T-cell (primary cell): ENCODE results near the gene HAGHL. TPM values are rescaled to one million over a fixed set of nuclear protein-coding genes. Genes with fewer than 3 reads are reported as not detected.
"Not testable (repeated sequence)": the region's sequence is repeated elsewhere in the genome, so short reads cannot be mapped to it uniquely, and the experiment has no call there.

Experiments
- ATAC-seq, 4 experiments: fragments of 200-7000 bp in 3 of 4; fragments of 150-1000 bp in 1 of 4; cut with Tn5 transposase; replicated peaks in 1 of 4; 1 replicate in 3 of 4; 2 replicates in 1 of 4; pipeline ENCODE4 v1.10.0; 2021; ENCODE audit warnings: moderate library complexity in 3 of 4, mild to moderate bottlenecking in 2 of 4, moderate number of reproducible peaks in 1 of 4
- CTCF ChIA-PET, 2 donors: fragments of 300-600 bp; sonication (Branson Sonifier 250); formaldehyde crosslinking; loops; one replicate each; lab custom pipeline; 2022; ENCODE audit warnings: antibody characterized with exemption in 2 of 2; lab: Charles Lee
- POLR2A ChIA-PET, 2 donors: fragments of 300-600 bp; sonication (Branson Sonifier 250); formaldehyde crosslinking; loops; one replicate each; lab custom pipeline; 2022; ENCODE audit warnings: antibody characterized with exemption in 2 of 2; lab: Charles Lee
- DNase-seq, 35 experiments: peaks; one replicate each; pipeline versions ENCODE4 v3.0.0 to v3.0.0-alpha.2; 2013 to 2023
- H3K27ac ChIP-seq: one replicate; pipeline ENCODE4 v1.5.1; 2013; ENCODE audit warnings: low read length
- H3K27me3 ChIP-seq, 2 experiments: replicated peaks in 1 of 2; 1 replicate in 1 of 2; 2 replicates in 1 of 2; pipeline versions ENCODE4 v1.6.1 to v1.7.0; 2013; ENCODE audit warnings: low read length in 1 of 2, mixed read lengths in 1 of 2; ENCODE audit not compliant: control insufficient read depth in 2 of 2, insufficient read depth in 2 of 2; ENCODE audit errors: extremely low read depth in 1 of 2
- H3K36me3 ChIP-seq, 2 donors: 1 replicate in 1 of 2; 2 replicates in 1 of 2; pipeline versions ENCODE4 v1.6.1 to v1.7.0; 2013; ENCODE audit warnings: low read length in 1 of 2; ENCODE audit not compliant: control insufficient read depth in 2 of 2, insufficient read depth in 1 of 2; ENCODE audit errors: extremely low read depth in 1 of 2
- H3K4me1 ChIP-seq, 2 experiments: 1 replicate in 1 of 2; 2 replicates in 1 of 2; pipeline versions ENCODE4 v1.6.1 to v1.7.0; 2013; ENCODE audit warnings: low read length in 2 of 2, mixed read lengths in 1 of 2; ENCODE audit not compliant: insufficient read depth in 2 of 2, control insufficient read depth in 1 of 2; ENCODE audit errors: extremely low read depth in 1 of 2
- H3K4me3 ChIP-seq, 2 donors: 1 replicate in 1 of 2; 2 replicates in 1 of 2; pipeline versions ENCODE4 v1.5.1 to v1.7.0; 2013; ENCODE audit warnings: mild to moderate bottlenecking in 2 of 2, low read length in 1 of 2, moderate library complexity in 1 of 2; ENCODE audit not compliant: control insufficient read depth in 1 of 2; ENCODE audit errors: extremely low read depth in 1 of 2
- H3K9me3 ChIP-seq: 2 replicates; pipeline ENCODE4 v1.7.0; 2013
- H3K27ac Mint-ChIP-seq, 2 donors: one replicate each; pipeline ENCODE4 v1.8.0; 2020 to 2021; ENCODE audit warnings: mild to moderate bottlenecking in 2 of 2, mixed read lengths in 2 of 2
- H3K27me3 Mint-ChIP-seq, 2 donors: one replicate each; pipeline ENCODE4 v1.8.0; 2021 to 2022; ENCODE audit warnings: mixed read lengths in 2 of 2
- H3K36me3 Mint-ChIP-seq: one replicate; pipeline ENCODE4 v1.8.0; 2021; ENCODE audit warnings: mixed read lengths
- H3K4me1 Mint-ChIP-seq, 3 donors: one replicate each; pipeline ENCODE4 v1.8.0; 2020 to 2022; ENCODE audit warnings: mixed read lengths in 3 of 3, mild to moderate bottlenecking in 1 of 3
- H3K4me3 Mint-ChIP-seq, 3 donors: one replicate each; pipeline ENCODE4 v1.8.0; 2020 to 2022; ENCODE audit warnings: mild to moderate bottlenecking in 3 of 3, mixed read lengths in 3 of 3, moderate library complexity in 3 of 3
- H3K9me3 Mint-ChIP-seq, 3 donors: one replicate each; pipeline ENCODE4 v1.8.0; 2020 to 2022; ENCODE audit warnings: mixed read lengths in 3 of 3
- WGBS: methylation state at CpG from one replicate; pipeline ENCODE4 v1.1.5; 2013; ENCODE audit warnings: missing lambda C conversion rate; ENCODE audit not compliant: insufficient coverage; 5-methylcytosine and 5-hydroxymethylcytosine counted together
- total RNA-seq, 35 experiments: library from RNA in 6 of 35; stranded (reverse) in 6 of 35; fragments of 120-200 nt in 1 of 35; gene quantifications; one replicate each; pipeline versions ENCODE4 v1.2.1 to v1.2.4 and lab custom pipeline; 2013 to 2026

Gene HAGHL
- total RNA-seq, 5 donors from 2014 or later (not counting 1 experiment from before 2014, with no cell fraction given): 9.9 to 50.1 (median 31.6) TPM

- no peaks in the 10 kb centered on the region for H3K27me3 ChIP-seq
- no peak for ATAC-seq
- Mint-ChIP-seq H3K9me3 (no peaks in the 10 kb centered on the region), H3K36me3 (peaks cover 1% of the 10 kb centered on the region), H3K27ac (no peak overlapping the region), H3K4me3 (no peak overlapping the region), H3K27me3 (no peaks in the 10 kb centered on the region), H3K4me1 (peaks cover 14 to 45% (median 39%) of the 10 kb centered on the region in 3 donors)
- no peaks in the 10 kb centered on the region for H3K9me3 ChIP-seq
- peaks cover 8 to 61% of the 10 kb centered on the region in 2 experiments for H3K4me1 ChIP-seq
- ChIA-PET POLR2A (no interaction called here), CTCF (no interaction called here)
- no peak overlapping the region for H3K27ac ChIP-seq
- no peak overlapping the region for H3K4me3 ChIP-seq
- 90% methylated on average over 18 of the region's 19 CpGs for WGBS
- DNase-seq: no peak
- H3K36me3 ChIP-seq: peaks cover 3 to 17% of the 10 kb centered on the region in 2 donors
Observed at GRCh38 chr16:687499-687898, 39.4 kb upstream of the HAGHL start.

- WGBS: 87% methylated on average over 26 of the region's 26 CpGs
Observed at GRCh38 chr16:689175-689897, 37.6 kb upstream of the HAGHL start.

GRCh38 chr16:691242-691641 lies 35.7 kb upstream of the HAGHL start:
- H3K27me3 Mint-ChIP-seq, H3K9me3 Mint-ChIP-seq, H3K36me3 Mint-ChIP-seq, H3K36me3 ChIP-seq, DNase-seq, CTCF ChIA-PET, H3K27ac ChIP-seq, ATAC-seq, H3K4me3 ChIP-seq, POLR2A ChIA-PET, H3K9me3 ChIP-seq: not testable (repeated sequence)
- peak overlapping the region; percentile 86 to 92 (median 87) for H3K4me3 Mint-ChIP-seq
- peaks cover 18 to 40% (median 37%) of the 10 kb centered on the region in 3 donors for H3K4me1 Mint-ChIP-seq
- 87% methylated on average over 12 of the region's 16 CpGs for WGBS
- peak overlapping the region; percentile 59 to 68 for H3K27ac Mint-ChIP-seq
- H3K27me3 ChIP-seq: peaks cover 0 to 23% of the 10 kb centered on the region in 2 experiments
- H3K4me1 ChIP-seq: peaks cover 16 to 55% of the 10 kb centered on the region in 2 experiments

More at GRCh38 chr16:689175-689897, 37.6 kb upstream of the HAGHL start:
- Mint-ChIP-seq H3K9me3 (no peaks in the 10 kb centered on the region), H3K4me3 (peak overlapping the region; percentile 86 to 92 (median 87)), H3K36me3 (no peaks in the 10 kb centered on the region), H3K27ac (peak overlapping the region; percentile 84 to 91), H3K27me3 (no peaks in the 10 kb centered on the region), H3K4me1 (peaks cover 12 to 36% (median 36%) of the 10 kb centered on the region in 3 donors)
- Histone ChIP-seq H3K9me3 (no peaks in the 10 kb centered on the region), H3K27me3 (peaks cover 0 to 6% of the 10 kb centered on the region in 2 experiments), H3K36me3 (peaks cover 3 to 8% of the 10 kb centered on the region in 2 donors), H3K27ac (peak overlapping the region; percentile 57), H3K4me1 (peaks cover 8 to 54% of the 10 kb centered on the region in 2 experiments), H3K4me3 (peak overlapping the region; percentile 76 to 89)
- ChIA-PET POLR2A (no interaction called here), CTCF (no interaction called here)
- ATAC-seq: no peak
- DNase-seq: no peak

GRCh38 chr16:692356-693108 lies 34.4 kb upstream of the HAGHL start:
- ChIA-PET POLR2A (no interaction called here), CTCF (no interaction called here)
- ATAC-seq (no peak), DNase-seq (no peak)
- Mint-ChIP-seq H3K4me3 (peak overlapping the region in 2 of 3 donors; percentile 6 to 33), H3K36me3 (no peaks in the 10 kb centered on the region), H3K9me3 (no peaks in the 10 kb centered on the region), H3K27ac (peak overlapping the region; percentile 14 to 53), H3K27me3 (no peaks in the 10 kb centered on the region), H3K4me1 (peaks cover 20 to 45% (median 44%) of the 10 kb centered on the region in 3 donors)
- WGBS: no CpG with 5 or more reads among the region's 10 CpGs
- H3K27ac ChIP-seq: no peak overlapping the region
- no peak overlapping the region for H3K4me3 ChIP-seq
- H3K4me1 ChIP-seq: peaks cover 18 to 60% of the 10 kb centered on the region in 2 experiments
- H3K9me3 ChIP-seq: no peaks in the 10 kb centered on the region
- H3K36me3 ChIP-seq: peaks cover 0 to 1% of the 10 kb centered on the region in 2 donors
- H3K27me3 ChIP-seq: peaks cover 0 to 25% of the 10 kb centered on the region in 2 experiments

- peak overlapping the region in 2 of 3 donors; percentile 17 to 82 for H3K4me3 Mint-ChIP-seq
- peaks cover 20 to 45% (median 44%) of the 10 kb centered on the region in 3 donors for H3K4me1 Mint-ChIP-seq
- POLR2A ChIA-PET: no interaction called here
Observed at GRCh38 chr16:693364-693763, 33.5 kb upstream of the HAGHL start.

GRCh38 chr16:693766-694165 lies 33.1 kb upstream of the HAGHL start:
- ATAC-seq (no peak), DNase-seq (peak in 16 of 35 experiments; percentile 22 to 62 (median 48))
- Mint-ChIP-seq H3K4me1 (peaks cover 20 to 43% (median 42%) of the 10 kb centered on the region in 3 donors), H3K27ac (no peak overlapping the region), H3K36me3 (no peaks in the 10 kb centered on the region), H3K27me3 (no peaks in the 10 kb centered on the region), H3K9me3 (no peaks in the 10 kb centered on the region), H3K4me3 (peak overlapping the region in 2 of 3 donors; percentile 17 to 82)
- peaks cover 18 to 62% of the 10 kb centered on the region in 2 experiments for H3K4me1 ChIP-seq
- ChIA-PET POLR2A (no interaction called here), CTCF (no interaction called here)
- H3K4me3 ChIP-seq: peak overlapping the region in 1 of 2 donors; percentile 11
- peak overlapping the region; percentile 34 for H3K27ac ChIP-seq
- peaks cover 0 to 33% of the 10 kb centered on the region in 2 experiments for H3K27me3 ChIP-seq
- 10% methylated on average over 37 of the region's 37 CpGs for WGBS
- H3K36me3 ChIP-seq: no peaks in the 10 kb centered on the region
- H3K9me3 ChIP-seq: no peaks in the 10 kb centered on the region

More at GRCh38 chr16:693364-693763, 33.5 kb upstream of the HAGHL start:
- H3K9me3 Mint-ChIP-seq: no peaks in the 10 kb centered on the region
- Histone ChIP-seq H3K27me3 (peaks cover 0 to 32% of the 10 kb centered on the region in 2 experiments), H3K27ac (peak overlapping the region; percentile 34), H3K9me3 (no peaks in the 10 kb centered on the region), H3K4me3 (no peak overlapping the region), H3K4me1 (peaks cover 18 to 63% of the 10 kb centered on the region in 2 experiments), H3K36me3 (no peaks in the 10 kb centered on the region)
- DNase-seq: no peak
- H3K36me3 Mint-ChIP-seq: no peaks in the 10 kb centered on the region
- WGBS: 77% methylated on average over 10 of the region's 22 CpGs
- no peak overlapping the region for H3K27ac Mint-ChIP-seq
- CTCF ChIA-PET: no interaction called here
- ATAC-seq: no peak
- no peaks in the 10 kb centered on the region for H3K27me3 Mint-ChIP-seq
